Esophagus muscularis mucosa (tissue), 4 donors: ENCODE results near the gene MMD. TPM values are rescaled to one million over a fixed set of nuclear protein-coding genes. Genes with fewer than 3 reads are reported as not detected.
A peak's percentile ranks its signal among the peaks of the same experiment; 100 is the strongest.

Source experiments
- DNase-seq: peaks from one replicate; pipeline ENCODE4 v3.0.0-alpha.2; 2017; ENCODE audit errors: extremely low spot score
- H3K27ac ChIP-seq, 4 donors: fragments of 200-600 bp; sonication (generic); replicated peaks in 1 of 4; 1 replicate in 3 of 4; 2 replicates in 1 of 4; pipeline ENCODE4 v1.5.1; 2016 to 2019; ENCODE audit warnings: mild to moderate bottlenecking in 1 of 4
- H3K27me3 ChIP-seq, 4 donors: fragments of 200-600 bp; sonication (generic); one replicate each; pipeline versions ENCODE4 v1.5.1 to v1.6.0; 2016 to 2019
- H3K36me3 ChIP-seq, 4 donors: fragments of 200-600 bp; sonication (generic); one replicate each; pipeline ENCODE4 v1.5.1; 2016 to 2019
- H3K4me1 ChIP-seq, 4 donors: fragments of 200-600 bp; sonication (generic); one replicate each; pipeline ENCODE4 v1.5.1; 2016 to 2019
- H3K4me3 ChIP-seq, 4 donors: fragments of 200-600 bp; sonication (generic); 1 replicate in 2 of 4; 2 replicates in 2 of 4; pipeline ENCODE4 v1.5.1; 2016 to 2019; ENCODE audit warnings: mild to moderate bottlenecking in 4 of 4, moderate library complexity in 1 of 4
- H3K9me3 ChIP-seq, 4 donors: fragments of 200-600 bp; sonication (generic); 1 replicate in 3 of 4; 2 replicates in 1 of 4; pipeline ENCODE4 v1.5.1; 2016 to 2019
- CTCF ChIP-seq, 3 experiments: fragments of 200-600 bp in 2 of 3; fragments of 450-650 bp in 1 of 3; sonication (generic) in 2 of 3; IDR thresholded peaks; one replicate each; pipeline ENCODE4 v1.5.1; 2017 to 2019; ENCODE audit warnings: antibody characterized with exemption in 3 of 3, mild to moderate bottlenecking in 2 of 3, moderate library complexity in 1 of 3
- EP300 ChIP-seq: sonication (generic); formaldehyde crosslinking; IDR thresholded peaks from one replicate; pipeline ENCODE4 v1.6.1; 2017; ENCODE audit warnings: antibody characterized with exemption
- POLR2A ChIP-seq: fragments of 450-650 bp; IDR thresholded peaks from one replicate; pipeline ENCODE4 v1.6.1; 2017; ENCODE audit warnings: antibody characterized with exemption, moderate library complexity, mild to moderate bottlenecking, low read depth
- POLR2AphosphoS5 ChIP-seq, 2 donors: sonication (generic); formaldehyde crosslinking; IDR thresholded peaks; one replicate each; pipeline ENCODE4 v1.6.1; 2017; ENCODE audit warnings: antibody characterized with exemption in 2 of 2
- WGBS: methylation state at CpG from one replicate; pipeline ENCODE4 v1.1.5; 2018; 5-methylcytosine and 5-hydroxymethylcytosine counted together
- intact Hi-C: fragments of 100-400 bp; cut with DNase I; formaldehyde crosslinking; loops from one replicate; pipeline ENCODE4 v1.15.1; 2023
- total RNA-seq, 4 donors: library from RNA; depleted of rRNA; stranded (reverse); fragments of >200 nt; gene quantifications; one replicate each; pipeline versions ENCODE4 v1.1.0 to v1.2.1, GENCODE V29; 2016

Gene MMD
- total RNA-seq, 4 donors from 2014 or later: 28.5 to 43.9 (median 32.4) TPM

GRCh38 chr17:55348749-55349354 is 72.8 kb downstream of the MMD start:
- 15% methylated on average over 10 of the region's 10 CpGs for WGBS
- no peak overlapping the region for H3K27ac ChIP-seq
- H3K36me3 ChIP-seq: no peaks in the 10 kb centered on the region
- no peak overlapping the region for H3K4me3 ChIP-seq
- H3K27me3 ChIP-seq: no peaks in the 10 kb centered on the region
- intact Hi-C loops: loop anchor here (2.0 to 5.0 kb wide), 4 partner anchors 84 to 357 kb away; partner anchors contain the start of genes HLF and SMIM36
- peaks cover 0 to 11% (median 10%) of the 10 kb centered on the region in 4 donors for H3K4me1 ChIP-seq
- DNase-seq: no peak
- TF ChIP-seq CTCF (IDR thresholded peaks at IDR 0.05): peak; percentile 85 to 94 (median 89)
- TF ChIP-seq POLR2AphosphoS5 (IDR thresholded peaks at IDR 0.05): no peak
- TF ChIP-seq POLR2A: no peak
- H3K9me3 ChIP-seq: peaks cover 0 to 5% (median 0%) of the 10 kb centered on the region in 4 donors

GRCh38 chr17:55347341-55347740 is 74.3 kb downstream of the MMD start:
- TF ChIP-seq EP300 (no peak), POLR2A (no peak), POLR2AphosphoS5 (IDR thresholded peaks at IDR 0.05) (no peak), CTCF (IDR thresholded peaks at IDR 0.05) (no peak)
- Histone ChIP-seq H3K9me3 (peaks cover 0 to 5% (median 0%) of the 10 kb centered on the region in 4 donors), H3K27me3 (no peaks in the 10 kb centered on the region), H3K4me3 (no peak overlapping the region), H3K4me1 (peaks cover 0 to 11% (median 10%) of the 10 kb centered on the region in 4 donors), H3K36me3 (no peaks in the 10 kb centered on the region), H3K27ac (no peak overlapping the region)
- 82% methylated on average over 2 of the region's 2 CpGs for WGBS
- intact Hi-C loops: loop anchor here (5.0 kb wide), 3 partner anchors 110 to 355 kb away; partner anchors contain the start of gene SMIM36
- no peak for DNase-seq

- intact Hi-C loops: loop anchor here (5.0 kb wide), 3 partner anchors 109 to 354 kb away; partner anchors contain the start of gene SMIM36
- Histone ChIP-seq H3K9me3 (peaks cover 0 to 5% (median 0%) of the 10 kb centered on the region in 4 donors), H3K36me3 (no peaks in the 10 kb centered on the region), H3K27me3 (no peaks in the 10 kb centered on the region), H3K4me1 (peaks cover 0 to 11% (median 10%) of the 10 kb centered on the region in 4 donors), H3K27ac (no peak overlapping the region), H3K4me3 (no peak overlapping the region)
- DNase-seq: peak; percentile 55
- WGBS: 93% methylated on average over 1 of the region's 1 CpG
- no peak for TF ChIP-seq POLR2AphosphoS5 (IDR thresholded peaks at IDR 0.05)
- no peak for TF ChIP-seq POLR2A
- TF ChIP-seq CTCF (IDR thresholded peaks at IDR 0.05): no peak
- TF ChIP-seq EP300: no peak
Observed at GRCh38 chr17:55346658-55347057, 75.0 kb downstream of the MMD start.

DNA sequence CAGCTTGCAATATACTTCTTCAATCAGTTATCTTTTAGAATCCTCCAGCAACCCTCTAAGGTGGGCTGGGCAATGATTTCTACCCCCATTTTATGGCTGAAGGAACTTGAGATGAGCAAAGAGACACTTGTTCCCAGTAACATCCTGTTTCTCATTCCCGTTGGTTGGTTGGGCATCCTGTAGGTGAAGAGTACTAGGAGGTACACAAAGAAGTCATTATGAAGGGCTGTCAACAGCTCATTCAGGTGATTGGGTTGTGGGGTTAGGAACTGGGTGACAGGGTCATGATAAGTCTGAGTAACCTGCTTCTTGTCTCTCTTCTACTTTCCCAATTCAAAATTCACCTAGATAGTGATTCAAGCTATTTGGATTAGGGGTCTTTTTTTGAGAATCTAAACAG is 76.5 kb downstream of the MMD start:
- WGBS: 69% methylated on average over 1 of the region's 1 CpG
- H3K4me3 ChIP-seq: no peak overlapping the region
- no peaks in the 10 kb centered on the region for H3K36me3 ChIP-seq
- peak; percentile 45 for DNase-seq
- H3K27ac ChIP-seq: no peak overlapping the region
- peaks cover 0 to 5% (median 0%) of the 10 kb centered on the region in 4 donors for H3K9me3 ChIP-seq
- H3K4me1 ChIP-seq: peaks cover 0 to 18% (median 10%) of the 10 kb centered on the region in 4 donors
- H3K27me3 ChIP-seq: no peaks in the 10 kb centered on the region
- no peak for TF ChIP-seq CTCF (IDR thresholded peaks at IDR 0.05)
- TF ChIP-seq EP300: no peak
- no peak for TF ChIP-seq POLR2A
- no peak for TF ChIP-seq POLR2AphosphoS5 (IDR thresholded peaks at IDR 0.05)
- intact Hi-C loops: loop anchor here (5.0 kb wide), 3 partner anchors 108 to 353 kb away; partner anchors contain the start of gene SMIM36
